DMS 273 (cell line): ENCODE measurements around the gene BDKRB2.

Source experiments
- DNase-seq: peaks from one replicate; lab custom pipeline; 2025; ENCODE audit not compliant: unreplicated experiment; lab: John Stamatoyannopoulos, UW

The BDKRB2 gene

DNA sequence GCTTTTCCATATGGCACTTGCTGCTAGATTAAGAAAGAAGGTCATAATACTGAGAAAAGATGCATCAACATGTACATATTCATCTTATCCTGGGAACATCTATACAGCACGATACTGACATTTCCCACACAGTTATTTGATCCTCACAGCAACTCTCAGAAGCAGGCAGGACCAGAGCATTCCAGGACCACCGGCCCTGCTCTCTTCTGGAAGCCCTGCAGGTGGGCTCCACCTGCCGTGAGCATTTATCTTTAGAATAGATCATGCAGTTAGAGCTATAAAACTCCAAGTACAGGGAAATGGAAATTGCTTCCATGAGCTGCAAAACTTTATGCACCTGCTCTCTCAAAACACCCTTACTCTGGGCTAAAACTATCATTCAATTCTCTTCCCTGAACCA is 45.8 kb downstream of the BDKRB2 start:
- DNase-seq = no peak

DNA sequence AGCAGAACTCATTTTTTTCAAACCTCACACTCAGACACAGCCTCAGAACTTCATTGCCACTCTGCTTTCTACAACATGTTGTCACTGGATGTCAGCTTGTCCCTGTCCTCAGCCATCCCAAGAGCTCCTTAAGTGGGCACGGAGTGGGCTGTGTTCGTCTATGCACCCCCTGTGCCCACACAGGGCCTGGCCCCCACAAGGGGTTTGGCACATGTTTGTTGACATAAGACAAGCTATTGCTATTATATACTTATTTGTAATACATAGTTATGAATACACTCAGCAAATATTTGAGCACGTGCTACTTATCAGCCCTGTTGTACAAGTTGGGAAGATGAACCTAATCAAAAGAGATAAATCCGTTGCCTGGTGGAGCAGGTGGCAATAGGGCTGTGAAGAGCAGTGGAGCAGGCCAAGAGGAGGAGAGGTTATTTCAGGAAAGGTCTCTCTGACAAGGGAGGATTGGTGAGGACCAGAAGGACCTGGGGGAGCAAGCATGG is 47.1 kb downstream of the BDKRB2 start:
- no peak for DNase-seq

DNA sequence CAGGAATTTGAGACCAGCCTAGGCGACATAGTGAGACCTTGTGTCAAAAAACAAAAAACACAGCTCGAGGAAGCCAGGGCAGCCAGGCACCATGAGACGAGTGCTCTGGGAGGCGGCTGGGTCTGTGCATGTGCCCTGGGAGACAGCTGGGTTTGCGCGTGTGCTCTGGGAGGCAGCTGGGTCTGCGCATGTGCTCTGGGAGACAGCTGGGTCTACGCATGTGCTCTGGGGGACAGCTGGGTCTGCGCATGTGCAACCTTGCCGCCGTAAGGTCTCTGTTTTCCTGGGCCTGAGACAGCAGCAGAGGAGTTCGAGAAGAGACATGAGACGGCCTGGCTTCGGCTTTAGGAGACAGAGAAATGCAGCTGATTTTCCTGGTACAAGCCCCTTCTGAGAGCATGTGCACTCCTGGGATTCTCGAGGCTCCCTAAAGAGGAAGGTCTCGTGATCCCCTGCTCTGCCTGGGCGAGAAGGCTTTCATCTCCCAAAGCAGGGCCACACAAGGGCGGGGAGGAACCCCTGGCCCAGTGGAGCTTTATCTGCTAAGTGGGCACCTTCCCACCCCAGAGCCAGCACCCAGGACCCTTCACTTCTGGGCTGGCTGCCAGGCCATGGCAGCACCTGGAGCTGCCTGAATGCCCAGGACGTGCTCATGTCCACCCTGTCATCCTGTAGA is 47.8 kb downstream of the BDKRB2 start:
- peak; percentile 31 for DNase-seq

DNA sequence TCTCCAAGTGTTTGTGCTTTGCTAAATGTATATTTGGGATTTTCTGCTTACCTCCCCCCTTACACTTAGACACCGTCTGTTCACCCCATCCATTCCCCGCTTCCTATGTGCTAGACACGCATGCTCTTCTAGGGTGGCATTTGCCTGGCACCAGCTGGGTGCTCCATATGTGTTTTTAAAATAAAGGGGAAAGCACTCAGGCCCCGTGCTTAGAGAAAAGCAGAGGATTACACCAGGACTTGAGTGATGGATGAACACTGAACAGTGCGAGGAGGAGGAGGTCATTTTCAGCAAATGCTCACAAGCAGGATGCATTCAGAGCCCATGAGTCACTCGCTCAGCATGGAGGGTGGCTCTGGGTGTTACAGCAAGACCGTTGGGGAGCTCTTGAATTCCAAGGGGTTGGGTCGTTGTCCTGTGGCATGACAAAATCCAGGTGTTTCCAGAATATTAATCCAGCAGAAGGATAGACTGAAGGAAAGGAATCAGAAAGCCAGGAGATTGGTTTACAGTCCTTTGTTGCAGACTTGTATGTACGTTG is 48.4 kb downstream of the BDKRB2 start:
- peak; percentile 45 for DNase-seq

DNA sequence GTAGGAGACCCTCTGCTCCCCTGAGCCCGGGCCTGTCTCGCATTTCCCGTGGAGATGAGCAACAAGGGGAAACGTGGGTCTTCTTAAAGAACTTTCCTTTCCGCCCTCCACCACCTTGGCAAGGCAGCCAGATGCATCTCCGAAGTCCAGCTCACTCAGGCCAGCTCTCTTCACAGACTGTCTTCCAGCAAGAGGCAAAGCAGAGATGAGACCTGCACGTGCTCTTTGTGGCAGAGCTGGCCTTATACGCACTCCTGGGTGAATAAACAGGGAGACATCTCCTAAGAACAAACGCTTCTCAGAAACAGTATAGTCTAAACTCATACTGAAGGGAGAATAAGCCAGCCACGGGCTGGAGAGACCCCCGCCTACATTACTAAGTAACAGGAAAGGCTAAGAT is 50.0 kb downstream of the BDKRB2 start:
- DNase-seq = no peak

DNA sequence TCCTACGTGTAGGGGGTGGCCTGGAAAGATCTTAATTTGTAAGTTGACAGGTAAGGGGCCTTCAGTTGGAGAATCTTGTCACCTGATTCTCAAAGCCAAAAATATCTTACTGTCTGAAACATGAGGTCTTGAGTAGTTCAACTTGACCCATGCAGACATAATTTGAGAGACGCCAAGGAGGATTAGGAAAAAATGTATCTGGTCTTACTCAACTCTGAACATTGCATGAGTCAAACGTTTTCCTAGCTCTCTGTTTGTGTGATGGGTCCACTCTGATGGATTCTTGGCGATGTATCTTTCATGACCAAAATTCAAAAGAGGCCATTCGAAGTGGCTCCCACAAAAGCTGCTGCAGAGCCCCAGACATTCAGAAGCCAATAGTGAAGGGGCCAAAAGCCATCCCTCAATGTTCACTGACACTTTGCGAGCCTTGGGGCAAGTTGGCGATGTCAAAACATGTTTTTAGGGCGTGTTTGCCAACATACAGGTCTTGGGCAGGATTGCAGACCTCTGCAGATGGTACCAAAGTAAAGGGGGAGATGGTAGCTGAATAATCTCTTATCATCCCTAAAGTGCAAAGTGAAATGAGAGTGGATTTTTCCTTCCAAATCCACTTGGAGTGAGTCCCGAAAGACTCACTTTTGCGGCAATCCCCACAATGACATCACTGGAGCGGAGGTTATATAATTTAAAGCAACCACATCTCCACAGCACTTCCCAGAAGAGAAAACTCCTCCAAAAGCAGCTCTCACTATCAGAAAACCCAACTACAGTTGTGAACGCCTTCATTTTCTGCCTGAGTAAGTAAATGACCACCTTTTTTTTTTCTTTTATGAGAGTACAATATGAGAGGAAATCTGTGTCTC is 51.1 kb downstream of the BDKRB2 start, which contains the start of gene BDKRB1:
BDKRB1 (plus strand) TSS at position 710 of the 866 bp plus-strand sequence. CDS start 7,473 bp downstream, outside the sequence.
- DNase-seq = no peak

DNA sequence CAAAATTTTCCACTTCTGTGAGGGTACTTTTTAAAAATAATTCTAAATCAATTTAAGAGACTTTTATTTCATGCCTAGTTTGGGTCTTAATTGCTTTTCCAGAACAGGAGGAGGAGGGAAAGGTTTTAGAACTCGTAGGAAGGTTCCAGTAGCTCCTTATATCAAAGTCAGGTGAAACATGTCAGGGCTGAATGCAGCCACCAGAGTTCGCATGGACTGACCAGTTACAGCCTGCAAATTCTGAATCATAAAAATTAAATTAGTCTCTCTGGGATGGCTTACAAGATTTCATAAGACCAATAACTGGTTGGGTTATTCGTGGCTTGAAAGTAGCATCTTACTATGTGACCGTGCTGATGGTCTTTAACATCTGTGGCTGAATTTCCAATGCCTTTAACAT is 51.8 kb downstream of the BDKRB2 start:
- no peak for DNase-seq

DNA sequence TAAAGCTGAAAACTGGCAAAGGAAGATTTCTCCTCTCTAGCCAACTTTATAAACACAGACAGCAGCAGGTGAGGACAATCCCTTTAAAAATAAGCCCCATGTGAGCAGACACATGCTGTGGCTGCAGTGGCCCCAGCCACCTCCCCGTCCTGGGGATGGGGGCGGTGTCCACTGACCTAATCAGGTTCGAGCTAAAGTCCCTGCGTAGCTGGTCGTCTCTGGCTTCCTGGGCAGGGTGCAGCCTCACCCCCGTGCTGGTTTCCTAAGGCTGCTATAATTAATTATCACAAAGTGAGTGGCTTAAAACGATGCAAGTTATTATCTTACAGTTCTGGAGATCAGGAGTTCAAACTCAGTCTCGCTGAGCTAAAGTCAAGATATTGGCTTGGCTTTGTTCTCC is 52.4 kb downstream of the BDKRB2 start:
- DNase-seq = no peak

DNA sequence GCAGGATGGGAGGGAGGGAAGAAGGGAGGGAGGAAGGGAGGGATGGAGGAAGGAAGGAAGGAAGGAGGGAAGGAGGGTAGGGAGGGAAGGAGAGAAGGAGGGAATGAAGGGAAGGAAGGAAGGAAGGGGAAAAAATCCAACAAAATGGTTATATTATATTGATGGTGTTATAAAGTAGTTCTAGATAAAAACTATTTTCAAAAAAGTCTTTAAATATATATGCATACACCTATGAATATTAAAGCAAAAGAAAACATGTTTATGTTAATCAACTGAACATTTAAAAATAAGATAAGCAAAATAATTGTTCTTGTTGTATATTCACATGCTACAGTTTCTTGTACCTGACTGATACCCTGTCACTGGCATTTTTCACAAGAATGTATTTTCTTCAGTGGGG is 53.3 kb downstream of the BDKRB2 start:
- no peak for DNase-seq

DNA sequence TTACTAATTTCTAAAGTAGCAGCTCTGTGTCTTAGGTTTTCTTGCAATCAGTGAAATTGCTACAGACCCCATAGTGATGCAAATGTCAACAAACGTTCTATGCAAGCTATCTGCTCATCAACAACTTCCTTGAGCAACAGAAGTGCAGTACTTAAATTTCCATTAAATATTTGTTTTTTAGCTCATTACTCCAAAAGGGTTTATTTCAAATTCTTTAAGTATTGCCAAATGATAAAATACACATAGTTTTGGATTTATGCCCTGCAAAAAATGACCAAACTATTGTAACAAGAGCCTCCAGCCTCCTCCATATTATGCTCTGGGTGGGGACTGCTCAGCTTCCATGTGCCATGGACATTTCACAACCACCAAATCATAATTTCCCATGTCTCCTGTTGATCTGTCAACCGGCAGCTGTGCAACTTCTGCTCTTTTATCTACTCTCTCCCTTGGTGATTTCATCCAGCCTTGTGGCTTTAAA is 55.7 kb downstream of the BDKRB2 start:
- peak; percentile 36 for DNase-seq

DNA sequence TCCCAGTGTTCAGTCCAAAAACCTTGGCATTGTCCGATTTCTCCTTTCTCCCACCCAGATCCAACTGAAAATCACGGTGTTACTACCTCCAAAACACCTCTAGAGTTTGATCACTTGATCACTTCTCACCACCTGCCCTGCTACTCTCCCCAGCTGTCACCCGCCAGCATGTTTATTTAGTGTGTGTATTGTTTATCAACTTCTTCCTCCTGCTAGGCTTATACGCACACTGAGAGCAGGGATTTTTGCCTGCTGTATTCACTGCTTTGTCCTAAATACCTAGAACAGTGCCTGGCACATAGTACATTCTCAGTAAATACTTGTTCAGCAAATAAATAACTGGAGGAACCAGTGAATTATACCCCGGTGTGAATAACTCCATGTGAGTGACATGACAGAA is 56.4 kb downstream of the BDKRB2 start:
- DNase-seq = peak; percentile 61

DNA sequence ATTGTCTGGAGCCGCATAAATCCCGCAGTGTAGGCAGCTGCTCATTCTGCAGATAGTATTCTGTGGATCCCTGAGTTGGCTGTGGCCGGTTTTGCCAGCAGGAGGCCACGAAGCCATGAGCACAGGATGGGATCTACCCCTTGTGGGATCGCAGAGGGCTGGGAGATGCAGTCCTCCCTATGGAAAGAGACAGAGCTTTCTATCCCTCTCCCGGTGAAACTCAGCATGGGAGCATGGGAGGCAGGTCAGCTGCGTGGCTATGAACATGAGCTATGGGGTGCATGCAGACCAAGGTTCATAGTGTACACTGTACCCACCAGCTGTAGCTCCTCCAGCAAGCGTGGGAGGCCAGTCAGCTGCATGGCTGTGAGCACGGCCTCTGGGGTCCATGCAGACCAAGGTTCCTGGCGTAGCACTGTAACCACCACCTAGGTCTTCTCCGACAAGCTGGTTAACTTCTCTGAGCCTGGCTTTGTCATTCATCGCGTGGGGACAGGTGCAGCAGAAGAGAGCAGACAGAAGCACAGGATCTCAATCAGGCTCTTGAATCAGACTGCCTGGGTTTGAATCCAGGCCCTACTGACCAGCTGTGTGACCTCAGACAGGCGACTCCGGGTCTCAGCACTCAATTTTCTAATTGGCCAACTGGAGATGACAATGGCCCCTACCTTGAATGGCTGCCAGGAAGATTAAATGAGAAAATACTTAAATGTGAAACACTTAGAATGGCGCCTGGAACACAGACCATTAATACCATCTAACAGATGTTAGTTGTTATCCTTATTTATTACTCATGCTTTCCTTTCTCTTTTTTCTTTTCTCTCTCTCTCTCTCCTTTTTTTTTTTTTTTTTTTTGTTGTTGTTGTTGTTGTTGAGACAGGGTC is 57.4 kb downstream of the BDKRB2 start:
- DNase-seq = peak; percentile 53

DNA sequence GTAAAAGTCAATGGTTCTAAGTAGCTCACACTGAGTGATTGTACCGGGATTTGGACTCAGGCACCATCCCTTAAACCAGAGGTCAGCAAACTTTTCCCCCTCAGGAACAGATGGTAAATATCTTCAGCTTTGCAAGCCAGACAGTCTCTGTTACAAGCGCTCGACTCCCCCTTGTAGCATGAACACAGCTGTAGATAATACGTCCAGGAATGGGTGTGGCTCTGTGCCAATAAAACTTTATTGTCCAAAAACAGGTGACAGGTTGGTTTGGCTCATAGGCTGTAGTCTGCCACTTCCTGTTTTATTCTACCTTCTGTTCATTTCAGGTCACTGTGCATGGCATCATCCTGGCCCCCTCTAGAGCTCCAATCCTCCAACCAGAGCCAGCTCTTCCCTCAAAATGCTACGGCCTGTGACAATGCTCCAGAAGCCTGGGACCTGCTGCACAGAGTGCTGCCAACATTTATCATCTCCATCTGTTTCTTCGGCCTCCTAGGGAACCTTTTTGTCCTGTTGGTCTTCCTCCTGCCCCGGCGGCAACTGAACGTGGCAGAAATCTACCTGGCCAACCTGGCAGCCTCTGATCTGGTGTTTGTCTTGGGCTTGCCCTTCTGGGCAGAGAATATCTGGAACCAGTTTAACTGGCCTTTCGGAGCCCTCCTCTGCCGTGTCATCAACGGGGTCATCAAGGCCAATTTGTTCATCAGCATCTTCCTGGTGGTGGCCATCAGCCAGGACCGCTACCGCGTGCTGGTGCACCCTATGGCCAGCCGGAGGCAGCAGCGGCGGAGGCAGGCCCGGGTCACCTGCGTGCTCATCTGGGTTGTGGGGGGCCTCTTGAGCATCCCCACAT is 58.9 kb downstream of the BDKRB2 start:
- DNase-seq = peak; percentile 62

DNA sequence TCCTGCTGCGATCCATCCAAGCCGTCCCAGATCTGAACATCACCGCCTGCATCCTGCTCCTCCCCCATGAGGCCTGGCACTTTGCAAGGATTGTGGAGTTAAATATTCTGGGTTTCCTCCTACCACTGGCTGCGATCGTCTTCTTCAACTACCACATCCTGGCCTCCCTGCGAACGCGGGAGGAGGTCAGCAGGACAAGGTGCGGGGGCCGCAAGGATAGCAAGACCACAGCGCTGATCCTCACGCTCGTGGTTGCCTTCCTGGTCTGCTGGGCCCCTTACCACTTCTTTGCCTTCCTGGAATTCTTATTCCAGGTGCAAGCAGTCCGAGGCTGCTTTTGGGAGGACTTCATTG is 59.5 kb downstream of the BDKRB2 start:
- no peak for DNase-seq

DNA sequence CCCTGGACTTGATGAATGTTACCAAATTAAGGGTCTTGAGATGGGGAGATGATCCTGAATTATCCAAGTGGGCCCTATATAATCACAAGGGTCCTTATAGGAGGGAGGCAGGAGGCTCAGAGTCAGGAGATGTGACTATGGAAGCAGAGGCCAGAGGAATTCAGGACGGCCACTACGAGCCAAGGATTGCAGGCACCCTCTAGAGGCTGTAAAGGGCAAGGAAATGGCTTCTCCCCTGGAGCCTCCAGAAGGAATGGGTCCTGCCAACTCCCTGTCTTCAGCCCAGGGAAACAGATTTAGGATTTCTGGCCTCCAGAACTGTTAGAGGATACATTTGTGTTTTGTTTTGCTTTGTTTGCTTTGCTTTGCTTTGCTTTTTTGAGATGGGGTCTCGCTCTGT is 60.2 kb downstream of the BDKRB2 start:
- peak; percentile 59 for DNase-seq

DNA sequence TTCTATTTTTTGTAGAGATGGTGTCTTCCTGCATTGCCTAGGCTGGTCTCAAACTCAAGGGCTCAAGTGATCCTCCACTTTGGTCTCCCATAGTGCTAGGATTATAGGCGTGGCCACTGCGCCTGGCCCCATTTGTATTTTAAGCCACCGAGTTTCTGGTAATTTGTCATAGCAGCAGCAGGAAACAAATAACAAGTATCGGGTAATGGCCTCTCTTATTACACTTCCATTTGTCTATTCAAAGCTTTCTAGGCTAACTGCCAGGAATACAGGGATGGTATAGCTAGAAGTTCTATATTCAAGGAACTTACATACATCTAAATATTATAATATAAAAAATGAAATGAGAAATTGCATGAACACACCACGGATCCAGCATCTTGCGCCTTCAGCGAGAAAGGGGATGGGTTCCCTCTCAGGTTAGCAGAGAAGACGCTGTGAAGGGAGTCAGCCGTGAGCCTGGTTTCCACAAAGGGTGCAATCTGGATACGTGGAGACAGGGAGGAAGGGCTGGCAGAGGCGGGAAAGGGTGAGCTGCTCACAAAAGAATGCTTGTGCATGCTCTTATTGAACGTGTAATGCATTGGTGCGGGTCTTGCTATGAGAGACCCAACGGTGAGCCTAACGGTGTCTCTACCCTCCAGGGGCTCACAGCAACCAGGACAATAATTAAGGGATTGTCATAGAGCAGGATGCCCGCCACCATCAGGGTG is 60.9 kb downstream of the BDKRB2 start:
- DNase-seq = peak; percentile 48

DNA sequence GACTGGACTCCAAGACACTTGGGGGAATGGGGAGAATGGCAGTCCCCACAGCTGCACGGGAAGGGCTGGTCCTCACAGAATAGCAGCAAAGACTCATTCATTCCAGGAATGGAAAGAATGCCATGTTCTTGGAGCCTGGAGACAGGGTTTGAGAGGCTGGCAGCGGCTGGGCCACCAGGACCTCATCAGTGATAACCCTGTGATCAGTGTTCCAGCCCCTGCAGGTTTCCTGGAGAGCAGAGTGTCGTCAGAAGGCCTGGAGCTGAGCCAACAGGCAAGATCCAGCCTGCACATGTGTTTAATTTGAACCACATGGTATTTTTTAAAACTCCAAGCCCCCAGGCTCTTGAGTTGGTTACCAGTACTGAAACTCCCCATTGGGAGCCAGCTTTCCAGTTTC is 62.7 kb downstream of the BDKRB2 start:
- DNase-seq = peak; percentile 88

DNA sequence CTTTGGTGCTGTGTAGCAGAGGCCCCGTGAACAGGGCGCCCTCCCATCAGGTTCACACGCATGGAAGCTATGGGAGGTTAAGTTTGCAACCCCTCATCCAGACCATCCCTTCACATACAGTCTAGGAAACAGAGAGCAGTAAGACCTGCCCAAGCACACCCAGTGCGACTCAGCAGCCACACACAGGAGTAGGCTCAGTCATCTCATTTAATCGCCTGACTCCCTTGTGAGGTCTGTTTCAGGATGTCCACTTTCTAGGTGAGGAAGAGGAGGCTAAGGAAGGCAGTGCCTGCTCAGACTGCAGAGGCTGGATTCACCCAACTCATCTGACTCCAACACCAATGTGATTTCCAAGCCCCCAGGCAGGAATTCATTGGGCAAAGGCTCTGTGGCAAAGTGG is 63.3 kb downstream of the BDKRB2 start:
- no peak for DNase-seq
